Mucosa of gallbladder (tissue), 1 donor: ENCODE results near the gene OR5J2. TPM values are rescaled to one million over a fixed set of nuclear protein-coding genes. Genes with fewer than 3 reads are reported as not detected.
"Not testable (repeated sequence)": the region's sequence is repeated elsewhere in the genome, so short reads cannot be mapped to it uniquely, and the experiment has no call there.

Experiments used
- DNase-seq: peaks from one replicate; pipeline ENCODE4 v3.0.0-alpha.2; 2020; ENCODE audit warnings: low spot score
- total RNA-seq: library from RNA; stranded (reverse); gene quantifications from one replicate; pipeline ENCODE4 v1.2.1, GENCODE V29; 2021
- donor health status: DM: no; HTN: no; CAD: no.

Gene OR5J2
- total RNA-seq, result not detected

DNA sequence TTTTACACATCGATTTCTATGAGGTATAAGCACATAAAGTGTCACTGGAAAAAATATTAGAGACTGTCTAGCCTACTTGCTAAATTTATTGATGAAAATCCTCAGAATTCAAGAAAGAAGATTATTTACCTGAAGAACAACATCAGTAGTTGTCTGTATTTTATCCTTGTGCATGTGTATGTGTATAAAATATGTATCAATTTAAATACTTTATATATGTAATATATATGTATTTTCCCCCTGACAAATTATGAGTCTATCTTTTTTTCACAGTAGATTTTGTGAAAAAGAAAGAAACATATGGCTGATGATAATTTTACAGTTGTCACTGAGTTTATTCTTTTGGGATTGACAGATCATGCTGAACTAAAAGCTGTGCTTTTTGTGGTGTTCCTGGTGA lies at the start of gene OR5J2:
OR5J2 (plus strand) TSS at position 301 of the 400 bp plus-strand sequence; CDS start at position 301, 0 bp downstream.
- DNase-seq, result no peak

DNA sequence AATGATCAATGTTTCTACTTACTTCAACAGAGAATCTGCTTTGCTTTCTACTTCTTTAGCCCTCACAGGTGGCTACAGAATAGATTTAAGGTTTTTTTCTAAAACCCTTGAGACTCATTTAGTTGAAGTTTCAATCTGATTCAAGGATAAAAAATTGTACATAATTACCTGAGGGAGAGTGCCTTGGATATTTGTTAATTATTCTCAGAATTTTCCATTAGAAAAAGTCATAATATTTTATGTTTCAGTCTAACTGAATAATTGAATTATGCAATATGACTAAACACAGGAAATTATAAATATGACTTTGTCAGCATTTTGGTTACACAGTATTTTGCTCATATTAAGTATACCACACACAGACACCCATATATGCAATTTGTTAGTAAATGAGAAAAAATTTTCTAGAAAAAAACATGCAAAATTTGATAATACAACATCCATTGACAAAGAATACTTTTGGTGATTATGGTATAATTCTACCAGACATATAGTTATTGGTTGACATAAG lies 36.2 kb upstream of the OR5J2 start, which contains the start of gene OR8J3:
OR8J3 (minus strand) TSS at position 51 of the 511 bp plus-strand sequence. CDS start 2,483 bp downstream, outside the sequence.
- no peak for DNase-seq

GRCh38 chr11:56143681-56144080 lies 32.7 kb upstream of the OR5J2 start:
- DNase-seq, result not testable (repeated sequence)

GRCh38 chr11:56151376-56151775 lies 25.0 kb upstream of the OR5J2 start:
- no peak for DNase-seq

GRCh38 chr11:56152333-56152732 lies 24.1 kb upstream of the OR5J2 start:
- no peak for DNase-seq

DNA sequence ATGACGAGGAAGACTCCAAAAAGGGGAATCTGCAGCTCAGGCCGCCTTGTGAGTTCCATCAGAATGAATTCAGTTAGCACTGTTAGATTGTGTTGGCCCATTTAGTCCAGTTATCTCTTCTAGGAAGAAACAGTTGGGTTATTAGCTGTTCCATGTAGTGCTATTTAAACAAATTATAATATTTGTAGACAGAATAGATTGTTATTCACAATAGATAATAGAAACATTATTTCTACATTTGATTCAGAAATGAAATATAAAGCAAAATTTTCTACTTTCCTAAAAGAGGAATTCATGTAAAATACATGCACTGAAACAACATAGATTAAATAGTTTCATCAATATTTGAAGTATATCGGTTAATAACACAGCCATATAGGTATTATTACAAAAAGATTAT lies 16.2 kb upstream of the OR5J2 start, which contains the start of gene OR8K5:
OR8K5 (minus strand) TSS at position 101 of the 400 bp plus-strand sequence; CDS start at position 101, 0 bp downstream.
- DNase-seq, result no peak

DNA sequence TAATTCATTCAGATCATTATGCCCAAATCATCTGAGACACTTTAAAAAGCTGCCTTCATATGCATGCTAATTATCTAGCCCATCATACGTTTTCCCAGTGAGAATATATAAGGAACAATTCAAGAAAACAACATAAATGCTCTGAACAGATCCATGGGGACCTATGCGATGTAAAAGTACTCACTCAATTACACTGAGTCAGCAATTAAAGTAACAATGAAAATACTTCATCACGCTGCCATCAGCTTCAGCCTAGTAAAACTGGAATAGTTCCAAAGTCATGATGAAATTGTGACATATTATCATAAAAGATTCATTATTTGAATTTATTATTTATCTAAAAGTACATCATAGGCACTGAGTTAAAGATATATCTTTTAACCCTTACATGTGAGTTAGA lies 12.6 kb upstream of the OR5J2 start:
- no peak for DNase-seq

DNA sequence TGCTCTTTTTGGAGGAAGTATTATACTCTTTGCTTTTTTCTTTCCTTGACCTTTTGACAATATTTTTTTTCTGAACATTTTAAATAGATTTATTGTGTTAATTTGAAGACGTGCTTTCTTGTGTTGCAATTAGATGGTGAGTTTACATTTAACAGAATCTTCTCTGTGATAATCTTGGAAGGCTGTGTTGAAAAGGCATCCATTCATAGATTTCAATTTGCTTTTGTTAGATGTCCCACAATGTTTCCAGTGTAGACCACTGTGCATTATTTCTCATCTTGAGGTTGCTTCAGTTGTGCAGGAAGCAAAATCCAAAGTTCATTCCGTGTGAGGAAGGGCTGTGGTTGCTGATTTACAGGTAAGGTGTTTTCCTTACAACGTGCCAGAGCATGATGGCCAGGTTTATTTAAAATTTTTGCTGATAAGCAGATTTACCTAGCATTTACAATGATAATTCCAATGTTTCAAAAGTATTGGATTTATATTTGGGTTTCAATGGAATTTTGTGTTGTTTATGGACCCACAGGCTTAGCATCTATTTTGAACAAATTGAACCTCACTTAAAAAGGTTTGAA lies 4.1 kb upstream of the OR5J2 start:
- DNase-seq, result peak; percentile 18

DNA sequence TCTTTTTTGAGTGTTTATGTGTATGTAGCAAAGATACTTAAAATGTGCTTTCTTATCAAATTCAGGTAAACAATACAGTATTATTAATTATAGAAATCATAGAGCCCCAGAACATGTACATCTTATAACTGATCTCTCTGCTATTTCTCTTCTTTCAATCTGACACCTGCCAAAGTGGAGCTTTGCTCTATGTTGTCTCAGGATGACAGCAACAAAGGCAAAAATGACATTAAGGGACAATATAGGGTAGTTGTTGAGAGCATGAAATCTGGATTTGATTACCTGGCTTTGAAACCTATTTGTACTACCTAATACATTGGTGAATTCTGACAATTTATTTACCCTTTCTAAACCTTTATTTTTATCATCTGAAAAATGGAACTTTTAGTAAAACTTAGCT lies 7.0 kb downstream of the OR5J2 start:
- DNase-seq, result no peak

DNA sequence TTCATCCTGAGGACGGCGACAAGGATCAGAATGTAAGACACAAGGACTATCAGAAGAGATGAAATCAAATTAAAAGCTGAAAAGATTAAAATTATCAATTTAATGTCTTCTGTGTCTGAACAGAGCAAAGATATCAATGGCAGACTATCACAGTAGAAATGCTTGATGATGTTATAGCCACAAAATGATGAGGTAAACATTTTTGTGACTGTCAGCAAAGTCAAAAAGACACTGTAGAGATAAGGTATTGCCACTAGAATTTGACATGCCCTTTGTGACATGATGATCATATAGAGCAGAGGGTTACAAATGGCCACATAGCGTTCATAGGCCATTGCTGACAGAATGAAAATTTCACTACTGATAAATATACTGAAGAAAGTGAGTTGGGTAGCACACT lies 12.2 kb downstream of the OR5J2 start:
- DNase-seq, result no peak

- no peak for DNase-seq
Observed at GRCh38 chr11:56196705-56197104, 20.3 kb downstream of the OR5J2 start.

DNA sequence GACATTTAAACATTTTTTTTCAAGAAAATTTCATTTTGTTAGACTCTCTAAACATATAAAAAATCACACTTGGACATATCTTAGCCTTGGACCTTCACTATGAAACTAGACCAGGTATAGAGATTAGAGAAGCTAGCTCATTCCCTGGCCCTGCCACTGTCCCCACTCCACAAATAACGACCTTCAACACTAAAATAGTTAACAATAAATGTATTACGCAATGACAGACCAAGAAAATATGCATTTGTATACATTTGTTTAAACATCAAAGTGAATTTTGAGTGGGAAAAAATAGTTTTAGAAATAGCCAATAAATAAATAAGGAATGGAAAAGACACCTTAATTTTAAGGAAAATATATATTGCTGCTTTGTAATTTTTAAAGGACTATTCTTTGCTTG lies 20.9 kb downstream of the OR5J2 start:
- no peak for DNase-seq

GRCh38 chr11:56207790-56208189 lies 31.4 kb downstream of the OR5J2 start:
- no peak for DNase-seq

GRCh38 chr11:56214537-56214936 lies 38.1 kb downstream of the OR5J2 start:
- no peak for DNase-seq

- not testable (repeated sequence) for DNase-seq
Observed at GRCh38 chr11:56219735-56220134, 43.3 kb downstream of the OR5J2 start.

Other genes with a start within 250 kb of the OR5J2 start
- not detected for gene OR5I1, start 240.2 kb upstream of the OR5J2 start, total RNA-seq
- gene OR10AG1, start 206.7 kb upstream of the OR5J2 start, total RNA-seq, result not detected
- not detected for gene OR5F1, start 182.0 kb upstream of the OR5J2 start, total RNA-seq
- gene OR5AS1, start 149.0 kb upstream of the OR5J2 start, total RNA-seq, result not detected
- gene OR8I2, start 83.3 kb upstream of the OR5J2 start, total RNA-seq, result not detected
- gene OR8H2, start 72.9 kb upstream of the OR5J2 start, total RNA-seq, result not detected
- gene OR8H3, start 54.2 kb upstream of the OR5J2 start, total RNA-seq, result not detected
- not detected for gene OR8J3, start 36.4 kb upstream of the OR5J2 start, total RNA-seq
- not detected for gene OR8K5, start 16.3 kb upstream of the OR5J2 start, total RNA-seq
- not detected for gene OR5T2, start 57.6 kb downstream of the OR5J2 start, total RNA-seq
- not detected for gene OR5T3, start 75.6 kb downstream of the OR5J2 start, total RNA-seq
- not detected for gene OR5T1, start 97.5 kb downstream of the OR5J2 start, total RNA-seq
- gene OR8H1, start 115.6 kb downstream of the OR5J2 start, total RNA-seq, result not detected
- not detected for gene OR8K3, start 138.5 kb downstream of the OR5J2 start, total RNA-seq
- gene OR8K1, start 169.4 kb downstream of the OR5J2 start, total RNA-seq, result not detected
- not detected for gene OR8J1, start 177.7 kb downstream of the OR5J2 start, total RNA-seq
- not detected for gene OR8U1, start 199.0 kb downstream of the OR5J2 start, total RNA-seq
- not detected for gene OR5AL1, start 236.1 kb downstream of the OR5J2 start, total RNA-seq